Stomach (tissue), 9 donors: ENCODE measurements around the gene FBP1. TPM values are rescaled to one million over a fixed set of nuclear protein-coding genes. Genes with fewer than 3 reads are reported as not detected.
A peak's percentile ranks its signal among the peaks of the same experiment; 100 is the strongest.

Experiments used
- DNase-seq, 2 donors: peaks; one replicate each; pipeline versions ENCODE4 v3.0.0 to v3.0.0-alpha.2; 2013 to 2019
- H3K27ac ChIP-seq, 5 donors: fragments of 200-600 bp in 4 of 5; sonication (generic) in 4 of 5; one replicate each; pipeline ENCODE4 v1.5.1; 2013 to 2019; ENCODE audit warnings: mild to moderate bottlenecking in 1 of 5, moderate library complexity in 1 of 5
- H3K27me3 ChIP-seq, 3 donors: fragments of 200-600 bp; sonication (generic); one replicate each; pipeline ENCODE4 v1.5.1; 2017 to 2019; ENCODE audit warnings: mixed run types in 1 of 3
- H3K36me3 ChIP-seq, 4 donors: fragments of 200-600 bp; sonication (generic); 1 replicate in 3 of 4; 2 replicates in 1 of 4; pipeline ENCODE4 v1.5.1; 2016 to 2019
- H3K4me1 ChIP-seq, 4 donors: fragments of 200-600 bp; sonication (generic); one replicate each; pipeline ENCODE4 v1.5.1; 2016 to 2019
- H3K4me3 ChIP-seq, 4 donors: fragments of 200-600 bp; sonication (generic) in 3 of 4; one replicate each; pipeline ENCODE4 v1.5.1; 2016 to 2019; ENCODE audit warnings: mild to moderate bottlenecking in 1 of 4
- H3K9me3 ChIP-seq, 4 donors: fragments of 200-600 bp; sonication (generic); one replicate each; pipeline ENCODE4 v1.5.1; 2016 to 2019
- CTCF ChIP-seq, 7 experiments: fragments of 450-650 bp in 4 of 7; fragments of 200-600 bp in 3 of 7; sonication (generic) in 3 of 7; IDR thresholded peaks; one replicate each; pipeline ENCODE4 v1.5.1; 2016 to 2019; ENCODE audit warnings: antibody characterized with exemption in 7 of 7, control low read depth in 2 of 7, mild to moderate bottlenecking in 1 of 7
- EP300 ChIP-seq: sonication (generic); formaldehyde crosslinking; IDR thresholded peaks from one replicate; pipeline ENCODE4 v1.6.1; 2017; ENCODE audit warnings: antibody characterized with exemption
- POLR2A ChIP-seq, 4 donors: fragments of 450-650 bp; IDR thresholded peaks; one replicate each; pipeline ENCODE4 v1.6.1; 2016; ENCODE audit warnings: antibody characterized with exemption in 4 of 4, control low read depth in 2 of 4, mild to moderate bottlenecking in 1 of 4, moderate library complexity in 1 of 4
- POLR2AphosphoS5 ChIP-seq, 3 donors: sonication (generic); formaldehyde crosslinking; IDR thresholded peaks; one replicate each; pipeline ENCODE4 v1.6.1; 2016; ENCODE audit warnings: antibody characterized with exemption in 3 of 3
- WGBS, 5 donors: extraction: QIAGEN DNeasy Blood & Tissue Kit in 3 of 5; methylation state at CpG; one replicate each; pipeline versions ENCODE4 v1.1.5 to v1.1.7; 2013 to 2018; 5-methylcytosine and 5-hydroxymethylcytosine counted together
- intact Hi-C: fragments of 100-400 bp; cut with DNase I; formaldehyde crosslinking; loops from one replicate; pipeline ENCODE4 v1.15.1; 2023; ENCODE audit warnings: low total_unique reads
- polyA plus RNA-seq, 3 donors: library from polyadenylated mRNA; stranded (reverse); fragments of 200-250 nt; gene quantifications; one replicate each; pipeline ENCODE4 v1.2.3, GENCODE V29; 2013
- total RNA-seq, 5 donors: library from RNA; depleted of rRNA; stranded (reverse); fragments of >200 nt; gene quantifications; one replicate each; pipeline versions ENCODE4 v1.1.0 to v1.2.3, GENCODE V29; 2014 to 2016
- donor health status: healthy with polysubstance abuse.
- donor health status: Bipolar disorder and iron deficiency.
- donor health status: healthy.

Gene FBP1
- total and polyA plus RNA-seq, 8 donors, result 10.7 to 122 (median 42.7) TPM

DNA sequence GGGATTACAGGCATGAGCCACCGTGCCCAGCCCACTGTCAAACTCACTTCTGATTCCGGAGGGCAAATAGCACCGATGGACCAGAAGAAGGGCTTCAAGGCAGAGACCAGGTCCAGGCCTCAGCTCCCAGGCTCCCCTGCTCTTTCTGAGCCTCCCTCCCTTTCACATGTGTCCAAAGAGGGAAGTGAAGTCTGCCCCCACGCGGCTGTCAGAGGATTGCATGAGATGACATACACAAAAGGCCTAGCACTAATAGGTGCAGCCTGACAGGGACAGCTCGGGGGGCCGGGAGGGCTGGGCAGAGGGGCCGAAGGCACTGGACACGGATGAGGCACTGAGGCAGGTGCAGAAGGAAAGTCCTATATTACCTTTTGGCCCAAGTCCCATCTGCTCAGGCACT lies 16.1 kb downstream of the FBP1 start:
- H3K27ac ChIP-seq, result peak overlapping the region in 1 of 5 donors; percentile 18
- 61 to 74% (median 65%) methylated on average over 9 of the region's 9 CpGs for WGBS, 5 donors
- intact Hi-C loops, result no loop called here
- peak; percentile 70 to 78 for DNase-seq
- H3K36me3 ChIP-seq, result peaks cover 0 to 13% (median 6%) of the 10 kb centered on the region in 4 donors
- H3K27me3 ChIP-seq, result no peaks in the 10 kb centered on the region
- TF ChIP-seq POLR2A (IDR thresholded peaks at IDR 0.05), result no peak
- TF ChIP-seq CTCF (IDR thresholded peaks at IDR 0.05), result peak in 5 of 7 experiments; percentile 7 to 44 (median 30)
- no peak for TF ChIP-seq EP300
- TF ChIP-seq POLR2AphosphoS5 (IDR thresholded peaks at IDR 0.05), result peak in 1 of 3 donors; percentile 5
- peaks cover 0 to 5% (median 2%) of the 10 kb centered on the region in 4 donors for H3K4me1 ChIP-seq
- no peaks in the 10 kb centered on the region for H3K9me3 ChIP-seq
- no peak overlapping the region for H3K4me3 ChIP-seq

GRCh38 chr9:94622087-94622800 lies 17.1 kb downstream of the FBP1 start:
- H3K27ac ChIP-seq, result no peak overlapping the region
- WGBS, 5 donors, result 81 to 91% (median 88%) methylated on average over 19 of the region's 19 CpGs
- no peak for TF ChIP-seq EP300
- TF ChIP-seq POLR2AphosphoS5 (IDR thresholded peaks at IDR 0.05), result no peak
- TF ChIP-seq POLR2A (IDR thresholded peaks at IDR 0.05), result no peak
- no peak for TF ChIP-seq CTCF (IDR thresholded peaks at IDR 0.05)
- H3K9me3 ChIP-seq, result no peaks in the 10 kb centered on the region
- intact Hi-C loops, result no loop called here
- H3K4me3 ChIP-seq, result no peak overlapping the region
- H3K27me3 ChIP-seq, result no peaks in the 10 kb centered on the region
- no peak for DNase-seq
- H3K36me3 ChIP-seq, result peaks cover 0 to 23% (median 6%) of the 10 kb centered on the region in 4 donors
- H3K4me1 ChIP-seq, result peaks cover 0 to 3% (median under 1%) of the 10 kb centered on the region in 4 donors

DNA sequence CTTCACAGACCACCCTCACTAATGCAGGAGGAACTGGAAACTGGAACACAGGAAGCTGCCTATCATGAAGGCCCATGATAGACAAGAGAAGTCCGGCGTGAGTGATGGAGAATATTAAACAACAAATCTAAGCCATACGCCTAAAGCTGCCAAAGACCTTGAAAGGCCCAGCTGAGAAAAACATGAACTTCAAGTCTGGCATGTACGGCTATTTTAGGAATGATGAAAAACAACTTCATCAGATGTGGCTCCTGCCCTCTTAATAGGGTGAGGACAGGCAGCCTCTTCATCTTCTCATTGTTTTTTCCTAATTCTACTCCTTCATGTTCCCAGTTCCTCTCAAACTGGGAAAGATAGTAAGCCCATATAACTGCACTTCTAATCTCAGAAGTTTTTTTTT lies 20.3 kb downstream of the FBP1 start:
- no peak for DNase-seq
- H3K4me1 ChIP-seq, result peaks cover 0 to 3% (median 0%) of the 10 kb centered on the region in 4 donors
- intact Hi-C loops, result no loop called here
- H3K27me3 ChIP-seq, result no peaks in the 10 kb centered on the region
- peaks cover 0 to 47% (median 11%) of the 10 kb centered on the region in 4 donors for H3K36me3 ChIP-seq
- H3K9me3 ChIP-seq, result no peaks in the 10 kb centered on the region
- 56 to 69% (median 66%) methylated on average over 4 of the region's 4 CpGs for WGBS, 5 donors
- no peak for TF ChIP-seq POLR2A (IDR thresholded peaks at IDR 0.05)
- TF ChIP-seq CTCF (IDR thresholded peaks at IDR 0.05), result no peak
- no peak for TF ChIP-seq POLR2AphosphoS5 (IDR thresholded peaks at IDR 0.05)
- no peak for TF ChIP-seq EP300
- H3K27ac ChIP-seq, result no peak overlapping the region
- no peak overlapping the region for H3K4me3 ChIP-seq

DNA sequence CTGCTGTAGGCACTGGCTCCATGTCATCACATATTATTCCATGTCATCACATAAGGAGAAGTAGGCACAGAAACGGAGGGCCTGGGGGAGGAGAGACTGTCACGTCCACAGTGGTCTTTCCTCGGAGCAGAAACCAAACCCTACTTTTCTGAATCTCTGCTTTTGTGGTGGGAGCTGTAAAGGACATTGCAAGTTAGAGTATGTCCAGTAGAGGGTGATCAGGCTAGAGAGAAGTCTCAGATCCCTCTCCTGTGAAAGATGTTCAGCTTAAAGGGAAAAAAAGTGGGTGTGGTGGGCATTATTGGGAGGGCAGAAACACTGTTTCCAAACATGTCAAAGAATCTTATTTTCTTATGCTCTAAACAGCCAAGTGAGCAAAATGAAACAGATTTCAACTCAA lies 26.3 kb downstream of the FBP1 start:
- intact Hi-C loops, result no loop called here
- TF ChIP-seq CTCF (IDR thresholded peaks at IDR 0.05) (no peak), POLR2AphosphoS5 (IDR thresholded peaks at IDR 0.05) (no peak), EP300 (no peak), POLR2A (IDR thresholded peaks at IDR 0.05) (no peak)
- Histone ChIP-seq H3K27ac (peak overlapping the region in 1 of 5 donors; percentile 88), H3K9me3 (no peaks in the 10 kb centered on the region), H3K4me3 (no peak overlapping the region), H3K27me3 (no peaks in the 10 kb centered on the region), H3K36me3 (peaks cover 0 to 31% (median 5%) of the 10 kb centered on the region in 4 donors), H3K4me1 (peaks cover 4 to 23% (median 13%) of the 10 kb centered on the region in 4 donors)
- 86 to 97% (median 90%) methylated on average over 3 of the region's 3 CpGs for WGBS, 5 donors
- no peak for DNase-seq
